ENCODE results near the gene SAP30BP. TPM values are rescaled to one million over a fixed set of nuclear protein-coding genes. Genes with fewer than 3 reads are reported as not detected.

SAP30BP gene
- total RNA-seq, 4 donors from 2014 or later: 58.0 to 78.9 (median 61.7) TPM

DNA sequence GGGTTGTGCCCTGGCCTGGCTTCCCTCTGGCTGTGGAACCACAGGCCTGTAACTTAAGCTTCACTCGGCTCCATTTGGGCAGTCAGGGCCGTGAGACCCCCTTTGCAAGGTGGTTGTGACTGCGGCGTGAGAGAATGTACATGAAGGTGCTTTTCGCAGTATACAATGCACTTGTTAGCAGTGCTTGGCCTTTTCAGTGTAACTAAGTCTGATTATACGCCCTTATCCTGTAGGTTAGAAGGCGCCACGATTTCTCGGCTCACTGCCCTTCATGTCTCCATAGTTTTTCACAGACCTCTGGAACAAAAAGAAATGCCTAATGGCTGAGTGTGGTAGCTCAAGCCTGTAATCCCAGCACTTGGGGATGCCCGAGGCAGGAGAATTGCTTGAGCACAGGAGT is 13.3 kb downstream of the SAP30BP start:
- TF ChIP-seq, protein P1, sequence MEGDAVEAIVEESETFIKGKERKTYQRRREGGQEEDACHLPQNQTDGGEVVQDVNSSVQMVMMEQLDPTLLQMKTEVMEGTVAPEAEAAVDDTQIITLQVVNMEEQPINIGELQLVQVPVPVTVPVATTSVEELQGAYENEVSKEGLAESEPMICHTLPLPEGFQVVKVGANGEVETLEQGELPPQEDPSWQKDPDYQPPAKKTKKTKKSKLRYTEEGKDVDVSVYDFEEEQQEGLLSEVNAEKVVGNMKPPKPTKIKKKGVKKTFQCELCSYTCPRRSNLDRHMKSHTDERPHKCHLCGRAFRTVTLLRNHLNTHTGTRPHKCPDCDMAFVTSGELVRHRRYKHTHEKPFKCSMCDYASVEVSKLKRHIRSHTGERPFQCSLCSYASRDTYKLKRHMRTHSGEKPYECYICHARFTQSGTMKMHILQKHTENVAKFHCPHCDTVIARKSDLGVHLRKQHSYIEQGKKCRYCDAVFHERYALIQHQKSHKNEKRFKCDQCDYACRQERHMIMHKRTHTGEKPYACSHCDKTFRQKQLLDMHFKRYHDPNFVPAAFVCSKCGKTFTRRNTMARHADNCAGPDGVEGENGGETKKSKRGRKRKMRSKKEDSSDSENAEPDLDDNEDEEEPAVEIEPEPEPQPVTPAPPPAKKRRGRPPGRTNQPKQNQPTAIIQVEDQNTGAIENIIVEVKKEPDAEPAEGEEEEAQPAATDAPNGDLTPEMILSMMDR (IDR thresholded peaks at IDR 0.05; ENCODE audit: low read depth): no peak

DNA sequence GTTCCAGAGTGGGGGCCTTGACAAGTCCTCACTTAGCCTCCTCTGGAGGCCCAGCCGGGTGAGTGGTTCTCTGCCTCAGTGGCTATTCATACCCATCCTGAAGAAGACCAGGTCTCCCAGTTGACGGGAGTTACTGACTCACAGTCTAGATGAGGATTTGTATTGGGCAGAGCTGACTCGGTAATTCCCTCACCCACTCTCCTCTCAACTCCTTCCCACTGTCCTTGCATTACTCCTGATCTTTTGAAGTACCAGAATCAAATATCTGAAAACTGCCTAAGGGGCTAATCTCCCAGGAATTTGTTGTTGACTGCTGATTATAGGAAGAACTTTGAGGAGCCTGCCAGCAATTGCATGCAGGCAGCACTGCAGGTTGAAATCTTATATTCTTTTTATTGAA is 14.2 kb downstream of the SAP30BP start:
- TF ChIP-seq, protein P1 (IDR thresholded peaks at IDR 0.05; ENCODE audit: low read depth): no peak

DNA sequence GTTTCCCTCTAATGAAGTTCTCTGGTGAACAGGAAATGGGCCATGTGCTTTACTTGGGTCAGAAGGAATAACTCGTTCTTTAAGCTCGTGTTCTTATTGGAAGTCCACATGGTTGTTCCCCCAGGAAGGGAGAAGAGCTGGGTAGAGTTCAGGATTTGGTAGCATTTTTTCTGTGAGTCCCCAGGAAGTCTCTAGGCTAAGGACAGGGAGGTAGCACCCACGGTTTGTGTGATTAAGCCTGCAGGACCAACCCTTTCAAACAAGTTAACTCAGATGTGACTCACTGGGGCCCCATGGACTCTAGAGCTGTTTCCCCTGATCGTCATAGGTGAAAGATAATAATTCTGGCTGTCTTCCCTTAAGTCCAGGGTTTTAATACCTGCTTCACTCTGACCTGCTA is 16.4 kb downstream of the SAP30BP start:
- TF ChIP-seq, protein P1 (IDR thresholded peaks at IDR 0.05; ENCODE audit: low read depth): no peak

DNA sequence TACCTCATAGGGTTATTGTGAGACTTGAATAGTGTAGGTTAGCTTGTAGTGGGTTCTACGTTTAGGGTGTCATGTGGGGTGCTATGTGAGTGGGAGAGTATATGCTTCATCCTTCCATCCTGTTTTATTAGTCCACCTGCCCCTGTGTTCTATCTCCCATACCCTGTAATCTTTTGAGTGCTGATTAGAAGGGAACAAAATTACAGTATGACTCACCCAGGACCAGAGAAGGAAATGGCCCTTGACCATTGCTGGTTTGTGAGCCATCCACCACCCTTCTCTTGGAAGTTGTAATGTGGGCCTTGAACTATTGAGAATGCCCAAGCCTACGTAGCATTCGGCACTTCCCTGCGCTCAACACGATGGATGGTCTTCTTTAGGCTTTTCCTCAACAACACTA is 17.1 kb downstream of the SAP30BP start:
- TF ChIP-seq, protein P1 (IDR thresholded peaks at IDR 0.05; ENCODE audit: low read depth): no peak

DNA sequence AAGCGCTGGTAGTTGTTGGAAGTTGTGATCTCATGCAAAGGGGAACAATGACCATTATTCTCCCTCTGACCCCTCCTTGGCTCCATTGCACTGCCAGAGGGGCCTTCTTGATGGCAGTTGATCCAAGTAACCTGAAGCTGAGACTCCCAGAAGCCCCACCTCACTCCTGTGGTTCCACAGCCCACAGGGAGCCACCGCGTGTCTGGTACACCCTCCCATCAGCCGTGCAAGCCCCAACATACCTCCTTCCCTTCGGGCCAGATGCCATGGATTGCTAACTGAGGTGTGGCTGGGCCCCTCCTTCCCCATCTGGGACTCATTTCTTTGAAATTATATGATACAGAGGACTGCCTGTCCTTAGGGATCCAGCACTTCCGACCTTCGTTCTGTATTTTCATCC is 17.8 kb downstream of the SAP30BP start:
- TF ChIP-seq, protein P1 (IDR thresholded peaks at IDR 0.05; ENCODE audit: low read depth): no peak

DNA sequence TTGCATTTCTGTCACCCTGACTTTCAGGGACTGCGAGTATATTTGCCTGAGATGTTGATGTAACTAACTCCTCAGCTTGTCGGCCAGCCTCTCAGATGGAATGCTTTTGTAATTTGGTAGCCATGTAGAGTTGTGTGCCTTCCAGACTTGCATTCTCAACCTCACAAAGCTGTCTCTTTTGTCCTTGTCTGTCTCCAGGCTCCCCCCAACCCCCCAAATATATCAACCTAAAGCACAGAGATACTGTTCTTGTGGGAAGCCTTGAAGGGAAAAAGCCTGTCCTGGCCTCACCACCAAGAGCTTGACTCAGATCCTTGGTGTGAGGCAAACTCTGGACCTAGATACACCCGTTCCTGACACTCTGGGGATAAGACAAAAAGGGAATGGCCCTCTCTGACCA is 18.4 kb downstream of the SAP30BP start:
- TF ChIP-seq, protein P1 (IDR thresholded peaks at IDR 0.05; ENCODE audit: low read depth): no peak

DNA sequence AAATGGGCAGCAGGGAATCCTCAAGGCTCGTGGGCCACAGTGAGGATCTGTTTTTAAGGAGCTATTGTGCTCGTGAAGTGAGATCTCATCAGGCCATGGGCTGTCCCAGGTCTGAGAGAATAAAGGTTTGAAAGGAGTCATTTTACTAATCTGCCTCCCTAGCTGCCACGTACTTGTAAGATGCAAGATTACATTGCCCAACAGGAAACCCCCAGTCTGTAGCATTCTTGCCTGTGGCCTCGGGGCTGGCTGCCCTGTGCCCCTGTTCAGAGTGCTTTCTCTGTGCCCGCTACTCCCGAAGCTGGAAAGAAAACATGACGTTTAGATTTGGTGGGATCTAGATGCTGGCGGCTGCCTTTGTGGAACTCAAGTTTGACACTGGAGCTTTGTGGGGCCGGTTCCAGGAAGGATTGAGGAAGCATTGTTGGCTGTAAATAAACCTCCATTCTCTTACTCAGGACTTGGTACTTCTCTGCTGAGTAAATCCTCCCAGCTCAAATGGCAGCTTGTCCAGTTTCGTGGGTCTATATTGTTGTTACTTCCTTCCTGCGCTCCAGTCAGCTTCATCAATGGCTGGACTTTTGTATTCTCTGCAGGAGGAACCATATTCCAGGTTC is 21.2 kb downstream of the SAP30BP start:
- TF ChIP-seq, protein P1 (IDR thresholded peaks at IDR 0.05; ENCODE audit: low read depth): no peak
